Activated T-helper 1 cell treated with anti-CD3 and anti-CD28 coated beads, Interleukin-12 subunit alpha, Interleukin-12 subunit beta, Interleukin-2, Interleukin-4 antibody, amounts not matched to agents 30 ng/mL and 10 ng/mL and 1 ng/mL, durations not matched to agents 14 hours and 24 hours and 36 hours (primary cell): Measurements from ENCODE around the gene SIVA1. TPM values are rescaled to one million over a fixed set of nuclear protein-coding genes. Genes with fewer than 3 reads are reported as not detected.
A peak's percentile ranks its signal among the peaks of the same experiment; 100 is the strongest.

Source experiments
- DNase-seq: peaks from one replicate; pipeline ENCODE4 v3.0.0; 2021; ENCODE audit warnings: low spot score
- H3K27ac Mint-ChIP-seq: one replicate; pipeline ENCODE4 v1.8.0; 2021; ENCODE audit warnings: mild to moderate bottlenecking, mixed read lengths
- H3K27me3 Mint-ChIP-seq: one replicate; pipeline ENCODE4 v1.8.0; 2022; ENCODE audit warnings: mild to moderate bottlenecking, moderate library complexity, mixed read lengths; ENCODE audit not compliant: insufficient read depth
- H3K36me3 Mint-ChIP-seq: one replicate; pipeline ENCODE4 v1.8.0; 2021; ENCODE audit warnings: low read depth, mixed read lengths
- H3K4me1 Mint-ChIP-seq: one replicate; pipeline ENCODE4 v1.8.0; 2021; ENCODE audit warnings: low read depth, mixed read lengths
- H3K4me3 Mint-ChIP-seq: one replicate; pipeline ENCODE4 v1.8.0; 2021; ENCODE audit warnings: mild to moderate bottlenecking, moderate library complexity, mixed read lengths
- H3K9me3 Mint-ChIP-seq: one replicate; pipeline ENCODE4 v1.8.0; 2021; ENCODE audit warnings: mixed read lengths
- intact Hi-C: fragments of 100-400 bp; cut with micrococcal nuclease; formaldehyde crosslinking; loops from one replicate; pipeline ENCODE4 v1.15.1; 2024
- total RNA-seq: library from RNA; stranded (reverse); gene quantifications from 2 replicates; pipeline ENCODE4 v1.2.3, GENCODE V29; 2022

The SIVA1 gene, protein sequence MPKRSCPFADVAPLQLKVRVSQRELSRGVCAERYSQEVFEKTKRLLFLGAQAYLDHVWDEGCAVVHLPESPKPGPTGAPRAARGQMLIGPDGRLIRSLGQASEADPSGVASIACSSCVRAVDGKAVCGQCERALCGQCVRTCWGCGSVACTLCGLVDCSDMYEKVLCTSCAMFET
- 111 and 113 TPM in 2 replicates for total RNA-seq

DNA sequence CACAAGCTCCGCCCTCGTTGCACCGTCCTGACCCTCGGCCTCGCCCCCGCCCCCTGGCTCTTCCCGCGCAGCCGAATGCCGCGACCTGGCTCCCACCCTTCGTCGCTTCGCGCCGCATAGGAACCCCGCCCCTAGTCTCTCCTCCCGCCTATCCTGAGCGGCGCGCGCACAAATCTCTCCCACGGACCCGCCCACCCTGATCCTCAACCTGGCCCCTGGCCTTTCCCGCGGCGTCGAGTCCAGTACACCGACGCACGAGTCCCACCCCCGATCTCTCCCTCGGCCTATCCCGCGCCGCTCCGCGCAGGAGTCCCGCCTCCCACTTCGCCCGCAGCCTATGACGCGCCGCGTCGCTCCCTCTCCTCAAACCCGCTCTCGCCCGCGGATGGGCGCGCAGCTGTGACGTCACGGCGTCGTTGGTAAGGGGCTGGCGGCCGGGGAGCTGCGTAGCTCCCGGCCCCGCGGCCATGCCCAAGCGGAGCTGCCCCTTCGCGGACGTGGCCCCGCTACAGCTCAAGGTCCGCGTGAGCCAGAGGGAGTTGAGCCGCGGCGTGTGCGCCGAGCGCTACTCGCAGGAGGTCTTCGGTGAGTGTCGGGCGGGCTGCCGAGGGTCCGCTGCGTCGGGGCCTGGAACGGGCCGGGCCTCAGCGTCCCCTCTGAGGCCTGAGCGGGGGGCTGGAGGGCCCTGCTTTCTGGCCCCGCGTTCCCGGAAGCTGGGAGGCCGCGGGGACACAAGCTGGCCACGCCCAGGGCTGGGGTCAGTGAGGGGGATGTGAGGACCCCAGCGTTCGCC is at the start of gene SIVA1:
TSS of gene SIVA1 (plus strand) at position 413 of the 793 bp plus-strand sequence. CDS start at position 468, 55 bp downstream.
- peak within 1 kb of the TSS; percentile 92 for H3K4me3 Mint-ChIP-seq
- peak; percentile 100 for DNase-seq
- peak within 1 kb of the TSS; percentile 90 for H3K27ac Mint-ChIP-seq
- peaks cover 21% of the 10 kb centered on the region for H3K4me1 Mint-ChIP-seq
- no peaks in the 10 kb centered on the region for H3K9me3 Mint-ChIP-seq
- H3K27me3 Mint-ChIP-seq, result peaks cover 2% of the 10 kb centered on the region
- intact Hi-C loops, result loop anchor here (1.0 to 2.0 kb wide), 10 partner anchors 15 to 737 kb away; partner anchors contain the start of genes ADSS1, BRF1, CDCA4 and CLBA1
- peaks cover 9% of the 10 kb centered on the region for H3K36me3 Mint-ChIP-seq

DNA sequence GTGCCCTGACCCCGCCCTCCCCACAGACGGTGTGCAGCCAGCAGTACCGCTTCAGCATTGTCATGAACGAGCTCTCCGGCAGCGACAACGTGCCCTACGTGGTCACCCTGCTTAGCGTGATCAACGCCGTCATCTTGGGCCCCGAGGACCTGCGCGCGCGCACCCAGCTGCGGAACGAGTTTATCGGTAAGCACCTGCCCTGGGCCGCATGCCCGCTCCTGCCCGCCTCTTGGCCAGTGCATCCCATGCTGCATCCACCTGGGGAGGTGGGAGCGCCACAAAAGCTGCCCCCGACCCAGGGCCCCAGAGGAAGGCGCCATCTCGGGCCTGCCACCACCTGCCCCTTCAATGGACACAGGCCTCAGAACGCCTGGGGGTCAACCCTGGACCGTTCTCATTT is 49.7 kb upstream of the SIVA1 start:
- Mint-ChIP-seq H3K27me3 (no peaks in the 10 kb centered on the region), H3K9me3 (no peaks in the 10 kb centered on the region), H3K27ac (no peak overlapping the region), H3K36me3 (peaks cover 8% of the 10 kb centered on the region), H3K4me3 (no peak overlapping the region), H3K4me1 (no peaks in the 10 kb centered on the region)
- no peak for DNase-seq
- intact Hi-C loops, result no loop called here

DNA sequence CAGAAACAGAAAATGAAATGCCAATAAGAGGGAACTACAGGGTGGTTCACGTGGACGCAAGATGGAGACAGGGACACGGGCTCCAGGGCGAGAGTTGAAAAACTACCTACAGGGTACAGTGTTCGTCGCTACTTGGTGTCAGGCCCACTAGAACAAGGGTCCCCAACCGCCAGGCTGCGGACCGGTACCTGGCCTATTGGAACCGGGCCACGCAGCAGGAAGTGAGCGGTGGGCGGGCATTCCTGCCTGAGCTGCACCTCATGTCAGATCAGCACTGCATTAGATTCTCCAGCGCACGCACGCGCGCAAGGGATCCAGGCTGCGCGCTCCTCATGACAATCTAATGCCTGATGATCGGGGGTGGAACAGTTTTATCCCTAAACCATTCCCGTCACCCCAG is 48.7 kb upstream of the SIVA1 start:
- Mint-ChIP-seq H3K4me1 (no peaks in the 10 kb centered on the region), H3K27ac (no peak overlapping the region), H3K4me3 (no peak overlapping the region), H3K36me3 (peaks cover 9% of the 10 kb centered on the region), H3K9me3 (no peaks in the 10 kb centered on the region), H3K27me3 (no peaks in the 10 kb centered on the region)
- intact Hi-C loops, result no loop called here
- no peak for DNase-seq

DNA sequence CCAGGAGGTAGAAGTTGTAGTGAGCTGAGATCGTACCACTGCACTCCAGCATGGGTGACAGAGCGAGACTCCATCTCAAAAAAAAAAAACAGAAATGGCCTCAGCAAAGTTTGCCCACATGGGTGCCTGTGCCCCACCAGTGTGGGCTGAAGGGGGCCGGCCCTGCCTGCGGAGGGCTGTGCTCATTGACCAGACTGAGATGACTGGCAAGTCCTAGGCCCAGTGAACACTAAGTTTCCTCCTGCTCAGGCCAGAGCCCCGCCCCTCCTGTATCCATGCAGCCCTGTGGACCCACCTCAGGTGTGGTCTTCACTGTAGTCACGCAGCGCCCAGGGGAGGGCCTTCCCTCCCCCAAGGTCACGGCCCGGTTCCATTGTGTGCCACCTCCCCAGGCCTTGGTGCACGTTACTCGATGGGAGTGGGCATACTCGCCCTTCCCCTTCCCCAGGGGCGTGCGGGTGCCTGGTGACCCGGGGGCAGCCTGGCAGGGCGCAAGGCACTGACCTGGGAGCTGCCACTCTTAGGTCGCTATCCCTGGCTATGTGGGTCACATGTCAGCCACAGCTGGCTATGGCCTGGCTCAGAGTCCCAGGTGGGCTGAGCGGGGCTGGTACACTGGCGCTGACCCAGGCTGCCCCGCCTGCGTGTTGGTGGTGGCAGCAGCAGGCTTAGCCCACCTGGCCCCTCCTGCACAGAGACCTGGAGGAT is 47.5 kb upstream of the SIVA1 start:
- Mint-ChIP-seq H3K36me3 (peaks cover 13% of the 10 kb centered on the region), H3K4me3 (no peak overlapping the region), H3K9me3 (no peaks in the 10 kb centered on the region), H3K27ac (no peak overlapping the region), H3K27me3 (no peaks in the 10 kb centered on the region), H3K4me1 (no peaks in the 10 kb centered on the region)
- intact Hi-C loops, result no loop called here
- DNase-seq, result no peak

DNA sequence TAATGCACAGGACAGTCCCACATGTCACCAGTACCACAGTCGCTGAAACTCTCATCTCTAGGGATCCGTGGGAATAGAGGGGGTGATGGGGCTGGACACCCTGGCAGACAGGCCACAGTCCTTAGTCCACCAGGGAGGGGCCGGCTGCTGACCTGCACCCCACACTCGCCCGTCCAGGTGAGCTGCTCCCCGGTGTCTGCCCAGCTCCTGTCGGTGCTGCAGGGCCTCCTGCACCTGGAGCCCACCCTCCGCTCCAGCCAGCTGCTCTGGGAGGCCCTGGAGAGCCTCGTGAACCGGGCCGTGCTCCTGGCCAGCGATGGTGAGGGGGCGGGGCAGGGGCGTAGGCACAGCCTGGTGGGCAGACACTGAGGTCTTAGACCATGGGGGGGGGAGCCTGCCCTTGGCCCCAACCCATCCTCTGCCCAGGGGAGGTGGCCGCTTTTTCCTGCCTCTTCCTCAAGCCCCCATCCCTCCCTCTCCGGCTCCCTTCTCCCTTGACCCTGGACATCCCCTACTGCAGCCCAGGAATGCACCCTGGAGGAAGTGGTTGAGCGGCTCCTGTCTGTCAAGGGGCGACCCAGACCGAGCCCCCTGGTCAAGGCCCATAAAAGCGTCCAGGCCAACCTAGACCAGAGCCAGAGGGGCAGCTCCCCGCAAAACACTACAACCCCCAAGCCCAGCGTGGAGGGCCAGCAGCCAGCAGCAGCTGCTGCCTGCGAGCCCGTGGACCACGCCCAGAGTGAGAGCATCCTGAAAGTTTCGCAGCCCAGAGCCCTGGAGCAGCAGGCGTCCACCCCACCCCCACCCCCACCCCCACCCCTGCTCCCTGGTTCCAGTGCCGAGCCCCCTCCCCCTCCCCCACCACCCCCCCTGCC is 46.0 kb upstream of the SIVA1 start:
- intact Hi-C loops, result no loop called here
- peaks cover 13% of the 10 kb centered on the region for H3K36me3 Mint-ChIP-seq

DNA sequence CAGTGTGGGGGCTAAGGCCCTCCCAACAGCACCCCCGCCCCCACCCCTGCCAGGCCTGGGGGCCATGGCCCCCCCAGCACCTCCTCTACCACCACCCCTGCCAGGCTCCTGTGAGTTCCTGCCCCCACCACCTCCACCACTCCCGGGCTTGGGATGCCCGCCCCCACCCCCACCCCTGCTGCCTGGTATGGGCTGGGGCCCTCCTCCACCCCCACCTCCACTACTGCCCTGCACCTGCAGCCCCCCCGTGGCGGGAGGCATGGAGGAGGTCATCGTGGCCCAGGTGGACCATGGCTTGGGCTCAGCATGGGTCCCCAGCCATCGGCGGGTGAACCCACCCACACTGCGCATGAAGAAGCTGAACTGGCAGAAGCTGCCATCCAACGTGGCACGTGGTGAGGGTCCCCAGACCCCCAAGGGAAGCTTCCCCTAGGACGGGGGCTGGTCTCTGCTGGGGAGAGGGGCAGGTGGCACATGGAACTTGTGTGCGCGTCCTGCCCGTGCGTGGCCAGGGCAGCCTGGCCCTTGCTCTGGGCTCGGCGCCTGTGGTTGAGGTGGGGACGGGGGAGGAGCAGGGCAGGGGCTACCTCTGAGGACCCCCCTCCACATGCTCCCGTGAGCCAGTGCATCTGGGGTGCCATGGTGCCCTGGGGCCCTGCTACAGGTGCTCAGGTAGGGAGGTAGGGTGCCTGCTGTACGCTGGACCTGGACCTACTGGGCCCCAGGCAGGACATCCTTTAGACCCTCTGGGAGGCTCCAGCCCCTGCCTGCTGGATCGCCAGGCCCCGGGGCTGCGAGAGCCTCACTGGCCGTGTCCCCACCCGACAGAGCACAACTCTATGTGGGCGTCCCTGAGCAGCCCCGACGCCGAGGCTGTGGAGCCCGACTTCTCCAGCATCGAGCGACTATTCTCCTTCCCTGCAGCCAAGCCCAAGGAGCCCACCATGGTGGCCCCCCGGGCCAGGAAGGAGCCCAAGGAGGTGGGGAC is 45.0 kb upstream of the SIVA1 start:
- H3K27ac Mint-ChIP-seq, result no peak overlapping the region
- H3K36me3 Mint-ChIP-seq, result peaks cover 13% of the 10 kb centered on the region
- intact Hi-C loops, result loop anchor here (1.0 kb wide), 2 partner anchors 43 to 58 kb away; no protein-coding TSS in a partner anchor
- H3K9me3 Mint-ChIP-seq, result no peaks in the 10 kb centered on the region
- H3K27me3 Mint-ChIP-seq, result no peaks in the 10 kb centered on the region
- no peaks in the 10 kb centered on the region for H3K4me1 Mint-ChIP-seq
- no peak overlapping the region for H3K4me3 Mint-ChIP-seq
- no peak for DNase-seq

More for the DNA sequence above, 46.0 kb upstream of the SIVA1 start:
- H3K4me1 Mint-ChIP-seq, result no peaks in the 10 kb centered on the region
- H3K27me3 Mint-ChIP-seq, result no peaks in the 10 kb centered on the region
- H3K4me3 Mint-ChIP-seq, result no peak overlapping the region
- H3K9me3 Mint-ChIP-seq, result no peaks in the 10 kb centered on the region
- DNase-seq, result no peak
- no peak overlapping the region for H3K27ac Mint-ChIP-seq

DNA sequence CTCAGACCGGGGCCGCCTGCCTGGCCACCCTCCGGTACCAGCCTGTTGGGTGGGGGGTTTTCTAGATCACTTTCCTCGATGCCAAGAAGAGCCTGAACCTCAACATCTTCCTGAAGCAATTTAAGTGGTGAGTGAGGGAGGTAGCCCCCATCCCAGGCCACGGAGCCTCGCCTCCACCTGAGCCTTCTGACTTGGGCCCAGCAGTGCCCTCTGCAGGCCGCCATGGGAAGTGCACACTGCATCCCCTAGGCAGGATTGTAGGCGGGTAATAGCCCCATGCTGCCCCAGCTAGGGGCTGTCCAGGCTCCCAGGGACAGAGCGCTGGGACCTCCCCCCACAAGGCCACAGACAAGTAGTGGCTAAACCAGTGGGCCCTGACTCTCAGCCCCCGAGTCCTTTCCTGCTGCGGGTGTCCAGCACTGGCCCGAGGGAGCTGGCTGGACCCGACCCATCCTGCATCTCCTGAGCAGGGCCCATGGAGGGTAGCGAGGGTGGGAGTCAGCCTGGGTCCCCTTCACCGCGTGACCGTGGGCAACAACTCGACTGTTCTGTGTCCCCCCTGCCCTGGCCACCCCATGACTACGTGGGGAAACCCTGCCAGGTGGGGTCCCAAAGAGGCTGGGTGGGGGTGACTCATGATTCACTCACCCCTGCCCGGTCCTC is 44.2 kb upstream of the SIVA1 start:
- H3K27ac Mint-ChIP-seq, result peak overlapping the region; percentile 55
- H3K27me3 Mint-ChIP-seq, result no peaks in the 10 kb centered on the region
- no peak overlapping the region for H3K4me3 Mint-ChIP-seq
- no peaks in the 10 kb centered on the region for H3K9me3 Mint-ChIP-seq
- peaks cover 12% of the 10 kb centered on the region for H3K36me3 Mint-ChIP-seq
- no peaks in the 10 kb centered on the region for H3K4me1 Mint-ChIP-seq
- intact Hi-C loops, result loop anchor here (1.0 kb wide), 2 partner anchors 43 to 58 kb away; no protein-coding TSS in a partner anchor
- peak; percentile 62 for DNase-seq

DNA sequence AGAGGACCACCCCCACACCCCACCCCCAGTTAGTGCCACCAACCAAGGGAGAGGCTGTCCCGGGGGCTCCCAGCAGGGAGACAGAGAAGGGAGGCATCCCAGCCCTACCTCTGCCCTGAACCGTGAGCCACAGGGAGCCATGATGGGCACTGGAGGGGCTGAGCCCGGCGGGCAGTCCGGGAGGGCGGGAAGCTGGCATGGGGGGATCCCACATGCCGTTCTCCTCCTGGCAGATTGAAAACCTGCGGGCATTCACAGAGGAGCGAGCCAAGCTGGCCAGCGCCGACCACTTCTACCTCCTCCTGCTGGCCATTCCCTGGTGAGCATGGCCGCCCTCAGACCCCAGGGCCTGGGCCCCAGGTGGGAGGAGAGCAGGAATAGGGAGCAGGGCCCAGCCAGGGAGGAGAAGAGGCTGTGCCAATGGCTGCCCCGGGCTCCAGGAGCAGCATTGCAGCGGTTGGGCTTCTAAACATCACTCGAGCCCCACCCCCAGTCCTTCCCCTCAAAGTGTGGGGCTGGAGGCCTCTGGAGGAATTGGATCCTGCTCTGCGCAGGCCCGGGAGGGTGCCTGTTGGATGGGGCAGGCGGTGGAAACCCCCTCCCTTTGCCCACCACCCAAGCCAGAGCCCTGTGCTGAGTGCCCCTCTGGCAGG is 43.4 kb upstream of the SIVA1 start:
- Mint-ChIP-seq H3K4me1 (no peaks in the 10 kb centered on the region), H3K36me3 (peaks cover 5% of the 10 kb centered on the region), H3K27me3 (no peaks in the 10 kb centered on the region), H3K27ac (no peak overlapping the region), H3K4me3 (no peak overlapping the region), H3K9me3 (no peaks in the 10 kb centered on the region)
- no peak for DNase-seq
- intact Hi-C loops, result no loop called here

DNA sequence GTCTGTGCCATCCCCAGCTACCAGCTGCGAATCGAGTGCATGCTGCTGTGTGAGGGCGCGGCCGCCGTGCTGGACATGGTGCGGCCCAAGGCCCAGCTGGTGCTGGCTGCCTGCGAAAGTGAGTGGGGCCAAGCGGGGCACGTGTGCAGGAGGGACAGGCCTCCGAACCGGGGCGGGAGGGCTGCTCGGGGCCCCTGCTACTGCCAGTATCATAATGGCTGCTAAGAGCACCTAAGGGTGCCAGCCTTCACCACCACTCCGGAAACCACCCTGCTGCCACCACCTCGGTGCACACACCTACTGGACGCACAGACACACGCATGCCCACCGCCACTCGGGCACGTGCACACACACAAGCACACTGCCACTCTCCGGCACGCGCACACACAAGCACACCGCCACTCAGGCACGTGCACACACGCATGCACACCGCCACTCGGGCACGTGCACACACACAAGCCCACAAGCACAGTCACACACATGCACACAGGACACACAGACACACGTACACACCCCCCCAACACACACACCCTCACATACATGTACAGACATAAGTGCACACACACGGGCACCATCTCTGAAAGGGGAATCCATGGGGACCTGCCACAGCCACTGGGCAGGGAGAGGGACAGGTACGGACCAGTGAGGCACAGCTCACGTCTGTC is 42.7 kb upstream of the SIVA1 start:
- intact Hi-C loops, result no loop called here
- peaks cover 5% of the 10 kb centered on the region for H3K36me3 Mint-ChIP-seq
- no peak overlapping the region for H3K27ac Mint-ChIP-seq
- no peaks in the 10 kb centered on the region for H3K27me3 Mint-ChIP-seq
- H3K9me3 Mint-ChIP-seq, result no peaks in the 10 kb centered on the region
- DNase-seq, result no peak
- no peak overlapping the region for H3K4me3 Mint-ChIP-seq
- no peaks in the 10 kb centered on the region for H3K4me1 Mint-ChIP-seq

DNA sequence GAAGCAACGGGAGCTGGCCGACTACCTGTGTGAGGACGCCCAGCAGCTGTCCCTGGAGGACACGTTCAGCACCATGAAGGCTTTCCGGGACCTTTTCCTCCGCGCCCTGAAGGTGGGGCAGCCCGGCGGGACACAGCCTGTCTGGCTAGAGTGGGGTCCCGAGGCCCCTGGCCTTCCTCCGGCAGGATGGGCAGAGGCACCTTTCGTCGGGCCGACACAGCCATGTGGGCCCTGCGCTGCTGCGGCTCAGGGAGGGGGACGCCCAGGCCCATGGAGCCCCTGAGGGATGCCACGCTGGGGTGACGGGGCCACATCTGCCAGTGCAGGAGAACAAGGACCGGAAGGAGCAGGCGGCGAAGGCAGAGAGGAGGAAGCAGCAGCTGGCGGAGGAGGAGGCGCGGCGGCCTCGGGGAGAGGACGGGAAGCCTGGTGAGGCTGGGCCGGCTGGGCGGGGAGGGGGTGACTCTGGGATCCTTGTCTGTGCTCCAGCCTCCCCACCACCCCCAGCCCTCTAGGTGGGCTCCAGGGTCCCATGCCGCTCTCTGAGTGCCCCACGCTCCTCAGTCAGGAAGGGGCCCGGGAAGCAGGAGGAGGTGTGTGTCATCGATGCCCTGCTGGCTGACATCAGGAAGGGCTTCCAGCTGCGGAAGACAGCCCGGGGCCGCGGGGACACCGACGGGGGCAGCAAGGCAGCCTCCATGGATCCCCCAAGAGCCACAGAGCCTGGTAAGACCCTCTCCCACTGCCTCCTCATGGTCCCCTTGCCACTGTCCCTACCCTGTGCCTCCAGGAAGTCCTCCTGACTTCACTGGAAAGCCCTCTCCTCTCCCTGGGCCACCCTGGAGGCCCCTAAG is 39.8 kb upstream of the SIVA1 start:
- Mint-ChIP-seq H3K9me3 (no peaks in the 10 kb centered on the region), H3K27ac (no peak overlapping the region), H3K27me3 (no peaks in the 10 kb centered on the region), H3K4me1 (no peaks in the 10 kb centered on the region), H3K36me3 (peaks cover 8% of the 10 kb centered on the region), H3K4me3 (no peak overlapping the region)
- intact Hi-C loops, result no loop called here
- DNase-seq, result no peak
